NCI-H1417 (cell line): ENCODE results near the gene MAS1L.
A peak's percentile ranks its signal among the peaks of the same experiment; 100 is the strongest.

Experiments used
- DNase-seq, 3 experiments: peaks; one replicate each; lab custom pipeline; 2025; lab: John Stamatoyannopoulos, UW

The MAS1L gene

GRCh38 chr6:29487660-29488059, at the start of gene MAS1L:
MAS1L (minus strand) TSS chr6:29487956; CDS start chr6:29487902, 54 bp downstream.
- no peak for DNase-seq

GRCh38 chr6:29532320-29532951, 44.7 kb upstream of the MAS1L start:
- no peak for DNase-seq

- DNase-seq: no peak
Observed at GRCh38 chr6:29531668-29532067, 43.9 kb upstream of the MAS1L start.

GRCh38 chr6:29530671-29531310, 43.0 kb upstream of the MAS1L start:
- DNase-seq: no peak

GRCh38 chr6:29529956-29530355, 42.2 kb upstream of the MAS1L start:
- DNase-seq: no peak

- no peak for DNase-seq
Observed at GRCh38 chr6:29528988-29529560, 41.3 kb upstream of the MAS1L start.

- no peak for DNase-seq
Observed at GRCh38 chr6:29528300-29528931, 40.7 kb upstream of the MAS1L start.

- no peak for DNase-seq
Observed at GRCh38 chr6:29527564-29527963, 39.8 kb upstream of the MAS1L start.

- DNase-seq: no peak
Observed at GRCh38 chr6:29527126-29527525, 39.4 kb upstream of the MAS1L start.

GRCh38 chr6:29525311-29525639, 37.5 kb upstream of the MAS1L start:
- no peak for DNase-seq

- DNase-seq: no peak
Observed at GRCh38 chr6:29524444-29525310, 36.9 kb upstream of the MAS1L start.

GRCh38 chr6:29524044-29524443, 36.3 kb upstream of the MAS1L start:
- DNase-seq: no peak

- no peak for DNase-seq
Observed at GRCh38 chr6:29522227-29522626, 34.5 kb upstream of the MAS1L start.

- no peak for DNase-seq
Observed at GRCh38 chr6:29521006-29521680, 33.4 kb upstream of the MAS1L start.

GRCh38 chr6:29520232-29520631, 32.5 kb upstream of the MAS1L start:
- no peak for DNase-seq

GRCh38 chr6:29519291-29520010, 31.7 kb upstream of the MAS1L start:
- DNase-seq: no peak

GRCh38 chr6:29517728-29518440, 30.1 kb upstream of the MAS1L start:
- DNase-seq: no peak

- no peak for DNase-seq
Observed at GRCh38 chr6:29517245-29517644, 29.5 kb upstream of the MAS1L start.

- peak in 2 of 3 experiments; percentile 0 to 19 for DNase-seq
Observed at GRCh38 chr6:29516108-29516507, 28.4 kb upstream of the MAS1L start.

- DNase-seq: no peak
Observed at GRCh38 chr6:29510746-29511300, 23.1 kb upstream of the MAS1L start.
